Ovary (tissue), 9 donors: ENCODE data around the gene MYO9A. TPM values are rescaled to one million over a fixed set of nuclear protein-coding genes. Genes with fewer than 3 reads are reported as not detected.
A peak's percentile ranks its signal among the peaks of the same experiment; 100 is the strongest.

Source experiments
- DNase-seq, 5 donors: peaks; one replicate each; pipeline ENCODE4 v3.0.0-alpha.2; 2019 to 2020
- H3K27ac ChIP-seq, 2 donors: fragments of 200-600 bp; one replicate each; pipeline versions ENCODE4 v1.5.1 to v1.8.0; 2019 to 2022
- H3K27me3 ChIP-seq: fragments of 200-600 bp; one replicate; pipeline ENCODE4 v1.8.0; 2022
- H3K36me3 ChIP-seq: fragments of 200-600 bp; sonication (generic); one replicate; pipeline ENCODE4 v1.5.1; 2019
- H3K4me1 ChIP-seq: one replicate; pipeline ENCODE4 v1.8.1; 2013; ENCODE audit warnings: mild to moderate bottlenecking, moderate library complexity; ENCODE audit not compliant: insufficient read depth
- H3K4me3 ChIP-seq: fragments of 200-600 bp; sonication (generic); one replicate; pipeline ENCODE4 v1.5.1; 2017
- H3K9me3 ChIP-seq, 2 donors: fragments of 200-600 bp in 1 of 2; sonication (generic) in 1 of 2; one replicate each; pipeline versions ENCODE4 v1.5.1 to v1.8.1; 2013 to 2019; ENCODE audit warnings: mild to moderate bottlenecking in 1 of 2, moderate library complexity in 1 of 2
- CTCF ChIP-seq, 3 donors: fragments of 450-650 bp in 2 of 3; fragments of 200-600 bp in 1 of 3; IDR thresholded peaks; one replicate each; pipeline versions ENCODE4 v1.5.1 to v1.8.0; 2016 to 2022; ENCODE audit warnings: antibody characterized with exemption in 3 of 3, mild to moderate bottlenecking in 1 of 3
- EP300 ChIP-seq: sonication (generic); formaldehyde crosslinking; IDR thresholded peaks from one replicate; pipeline ENCODE4 v1.6.1; 2017; ENCODE audit warnings: antibody characterized with exemption
- POLR2A ChIP-seq: fragments of 450-650 bp; IDR thresholded peaks from one replicate; pipeline ENCODE4 v1.6.1; 2017; ENCODE audit warnings: antibody characterized with exemption, mild to moderate bottlenecking, moderate library complexity
- WGBS, 3 donors: extraction: QIAGEN DNeasy Blood & Tissue Kit in 1 of 3; methylation state at CpG; one replicate each; pipeline versions ENCODE4 v1.1.5 to v1.1.7; 2013 to 2017; 5-methylcytosine and 5-hydroxymethylcytosine counted together
- intact Hi-C, 4 donors: fragments of 100-400 bp; cut with DNase I; formaldehyde crosslinking; loops; one replicate each; pipeline versions ENCODE4 v1.11.0 to v1.15.1; 2022 to 2023
- polyA plus RNA-seq, 2 donors: library from polyadenylated mRNA; stranded (reverse); fragments of 200-250 nt in 1 of 2; fragments of 350-450 nt in 1 of 2; fragmentation: Illumina TruSeq in 1 of 2; extraction: RNeasy Lipid Tissue Mini Kit (QIAGEN cat#74804) in 1 of 2; gene quantifications; one replicate each; pipeline ENCODE4 v1.2.3, GENCODE V29; 2013 to 2014
- total RNA-seq, 7 donors: library from RNA; depleted of rRNA in 2 of 7; stranded (reverse); fragments of >200 nt in 2 of 7; fragmentation: NEBNext Ultra II Directional in 3 of 7; extraction: Animal tissue kit (Norgen Biotek cat#: 25700) in 3 of 7; gene quantifications; one replicate each; pipeline versions ENCODE4 v1.1.0 to v1.2.4, GENCODE V29; 2016 to 2023
- donor health status: DM: no; HTN: no; CAD: no; lungs with moderate emphysema.
- donor health status: DM: no; HTN: no; CAD: no.
- donor health status: Bipolar disorder and iron deficiency.
- donor health status: DM: yes; HTN: yes; CAD: no.
- donor health status: DM: no; HTN: no; CAD: no.
- donor health status: DM: yes; HTN: yes; CAD: no.

The MYO9A gene
- total and polyA plus RNA-seq, 9 donors: 8.1 to 71.6 (median 57.2) TPM

- intact Hi-C loops: no loop called here
- 81 to 87% (median 83%) methylated on average over 9 of the region's 9 CpGs for WGBS, 3 donors
Observed at GRCh38 chr15:71781179-71781964, 336.6 kb downstream of the MYO9A start.

GRCh38 chr15:71780115-71780976 lies 337.6 kb downstream of the MYO9A start:
- WGBS, 3 donors: 12 to 16% (median 12%) methylated on average over 13 of the region's 13 CpGs
- Histone ChIP-seq H3K9me3 (no peaks in the 10 kb centered on the region), H3K27me3 (no peaks in the 10 kb centered on the region), H3K4me1 (peaks cover 2% of the 10 kb centered on the region), H3K4me3 (no peak overlapping the region), H3K27ac (no peak overlapping the region), H3K36me3 (no peaks in the 10 kb centered on the region)
- peak in 2 of 5 donors; percentile 27 to 28 for DNase-seq
- intact Hi-C loops: no loop called here
- TF ChIP-seq POLR2A (no peak), CTCF (IDR thresholded peaks at IDR 0.05) (peak in 2 of 3 donors; percentile 46 to 58)

More at GRCh38 chr15:71781179-71781964, 336.6 kb downstream of the MYO9A start:
- Histone ChIP-seq H3K27me3 (no peaks in the 10 kb centered on the region), H3K9me3 (no peaks in the 10 kb centered on the region), H3K4me3 (no peak overlapping the region), H3K36me3 (no peaks in the 10 kb centered on the region), H3K4me1 (peaks cover 2% of the 10 kb centered on the region), H3K27ac (no peak overlapping the region)
- no peak for DNase-seq
- TF ChIP-seq CTCF (IDR thresholded peaks at IDR 0.05) (no peak), POLR2A (no peak), EP300 (no peak)

- 85 to 90% (median 87%) methylated on average over 6 of the region's 6 CpGs for WGBS, 3 donors
Observed at GRCh38 chr15:71779073-71779797, 338.7 kb downstream of the MYO9A start.

More at GRCh38 chr15:71779073-71779797, 338.7 kb downstream of the MYO9A start:
- no peak for TF ChIP-seq CTCF (IDR thresholded peaks at IDR 0.05)
- TF ChIP-seq POLR2A: no peak
- no peak for TF ChIP-seq EP300
- no peak overlapping the region for H3K27ac ChIP-seq
- no peak overlapping the region for H3K4me3 ChIP-seq
- H3K4me1 ChIP-seq: peaks cover 2% of the 10 kb centered on the region
- intact Hi-C loops: no loop called here
- no peaks in the 10 kb centered on the region for H3K27me3 ChIP-seq
- H3K36me3 ChIP-seq: no peaks in the 10 kb centered on the region
- no peak for DNase-seq
- H3K9me3 ChIP-seq: no peaks in the 10 kb centered on the region
